Testis (tissue), 3 donors: Measurements from ENCODE around the gene SLC22A17. TPM values are rescaled to one million over a fixed set of nuclear protein-coding genes. Genes with fewer than 3 reads are reported as not detected.
"Not testable (repeated sequence)": the region's sequence is repeated elsewhere in the genome, so short reads cannot be mapped to it uniquely, and the experiment has no call there.

Experiments
- DNase-seq: peaks from one replicate; pipeline ENCODE4 v3.0.0-alpha.2; 2019
- H3K27ac ChIP-seq, 2 donors: fragments of 200-600 bp; sonication (generic); one replicate each; pipeline ENCODE4 v1.5.1; 2019
- H3K27me3 ChIP-seq: fragments of 200-600 bp; sonication (generic); one replicate; pipeline ENCODE4 v1.5.1; 2019
- H3K36me3 ChIP-seq: fragments of 200-600 bp; sonication (generic); one replicate; pipeline ENCODE4 v1.5.1; 2017; ENCODE audit warnings: low read depth; ENCODE audit errors: missing control alignments
- H3K4me1 ChIP-seq: fragments of 200-600 bp; sonication (generic); one replicate; pipeline ENCODE4 v1.5.1; 2019
- H3K4me3 ChIP-seq, 2 donors: fragments of 200-600 bp; sonication (generic); one replicate each; pipeline ENCODE4 v1.5.1; 2017 to 2019
- H3K9me3 ChIP-seq: fragments of 200-600 bp; sonication (generic); one replicate; pipeline ENCODE4 v1.5.1; 2017
- CTCF ChIP-seq, 3 experiments: fragments of 450-650 bp in 2 of 3; fragments of 200-600 bp in 1 of 3; sonication (generic) in 1 of 3; IDR thresholded peaks; one replicate each; pipeline ENCODE4 v1.5.1; 2016 to 2019; ENCODE audit warnings: antibody characterized with exemption in 3 of 3, mild to moderate bottlenecking in 2 of 3, moderate library complexity in 1 of 3
- POLR2A ChIP-seq: fragments of 450-650 bp; IDR thresholded peaks from one replicate; pipeline ENCODE4 v1.6.1; 2017; ENCODE audit warnings: antibody characterized with exemption, mild to moderate bottlenecking, moderate library complexity
- WGBS, 2 donors: methylation state at CpG; one replicate each; pipeline ENCODE4 v1.1.5; 2018; 5-methylcytosine and 5-hydroxymethylcytosine counted together
- intact Hi-C: fragments of 100-400 bp; cut with DNase I; formaldehyde crosslinking; loops from one replicate; pipeline ENCODE4 v1.15.1; 2023; ENCODE audit warnings: low total_unique reads
- polyA plus RNA-seq: library from polyadenylated mRNA; stranded (reverse); fragments of 350-450 nt; fragmentation: Illumina TruSeq; extraction: RNeasy Lipid Tissue Mini Kit (QIAGEN cat#74804); gene quantifications from one replicate; pipeline ENCODE4 v1.2.3, GENCODE V29; 2014; ENCODE audit warnings: low read depth, low replicate concordance; ENCODE audit not compliant: insufficient read depth
- total RNA-seq, 2 donors: library from RNA; depleted of rRNA; stranded (reverse); fragments of >200 nt; gene quantifications; one replicate each; pipeline ENCODE4 v1.2.3, GENCODE V29; 2016

Gene SLC22A17
- total and polyA plus RNA-seq, 3 donors from 2014 or later: 37.3 to 93.8 (median 56.6) TPM

- Histone ChIP-seq H3K27me3 (no peaks in the 10 kb centered on the region), H3K27ac (peak overlapping the region in 1 of 2 donors; percentile 20), H3K4me3 (no peak overlapping the region), H3K36me3 (no peaks in the 10 kb centered on the region), H3K4me1 (peaks cover 34% of the 10 kb centered on the region), H3K9me3 (no peaks in the 10 kb centered on the region)
- intact Hi-C loops: no loop called here
- no peak for TF ChIP-seq POLR2A
- TF ChIP-seq CTCF (IDR thresholded peaks at IDR 0.05): peak; percentile 85 to 94 (median 94)
- WGBS, 2 donors: 26 to 47% methylated on average over 4 of the region's 4 CpGs
- DNase-seq: peak; percentile 87
Measured at GRCh38 chr14:23327947-23328744, 24.5 kb downstream of the SLC22A17 start.

- Histone ChIP-seq H3K27ac (peak overlapping the region in 1 of 2 donors; percentile 99), H3K9me3 (no peaks in the 10 kb centered on the region), H3K4me1 (peaks cover 41% of the 10 kb centered on the region), H3K27me3 (no peaks in the 10 kb centered on the region), H3K36me3 (no peaks in the 10 kb centered on the region), H3K4me3 (no peak overlapping the region)
- WGBS, 2 donors: 66 to 69% methylated on average over 12 to 13 of the region's 13 CpGs
- TF ChIP-seq POLR2A (no peak), CTCF (IDR thresholded peaks at IDR 0.05) (no peak)
- DNase-seq: no peak
- intact Hi-C loops: no loop called here
Measured at GRCh38 chr14:23326491-23327332, 26.0 kb downstream of the SLC22A17 start.

GRCh38 chr14:23325746-23326145, 26.9 kb downstream of the SLC22A17 start:
- H3K27me3 ChIP-seq, DNase-seq, intact Hi-C loops, H3K4me3 ChIP-seq, H3K9me3 ChIP-seq, H3K36me3 ChIP-seq: not testable (repeated sequence)
- WGBS, 2 donors: 46 to 66% methylated on average over 5 of the region's 5 CpGs
- Histone ChIP-seq H3K4me1 (peaks cover 41% of the 10 kb centered on the region), H3K27ac (peak overlapping the region; percentile 99)

GRCh38 chr14:23324993-23325392, 27.7 kb downstream of the SLC22A17 start:
- Histone ChIP-seq H3K4me1 (peaks cover 43% of the 10 kb centered on the region), H3K36me3 (no peaks in the 10 kb centered on the region), H3K27me3 (no peaks in the 10 kb centered on the region), H3K4me3 (no peak overlapping the region), H3K27ac (peak overlapping the region; percentile 99), H3K9me3 (no peaks in the 10 kb centered on the region)
- no peak for DNase-seq
- TF ChIP-seq POLR2A (no peak), CTCF (IDR thresholded peaks at IDR 0.05) (no peak)
- intact Hi-C loops: no loop called here
- WGBS, 2 donors: 51 to 57% methylated on average over 7 of the region's 7 CpGs

- intact Hi-C loops: no loop called here
- Histone ChIP-seq H3K27ac (peak overlapping the region; percentile 99), H3K4me3 (no peak overlapping the region), H3K36me3 (no peaks in the 10 kb centered on the region), H3K9me3 (no peaks in the 10 kb centered on the region), H3K4me1 (peaks cover 43% of the 10 kb centered on the region), H3K27me3 (no peaks in the 10 kb centered on the region)
- 41 to 45% methylated on average over 2 of the region's 2 CpGs for WGBS, 2 donors
- TF ChIP-seq CTCF (IDR thresholded peaks at IDR 0.05) (no peak), POLR2A (no peak)
- DNase-seq: peak; percentile 63
Measured at GRCh38 chr14:23324455-23324846, 28.2 kb downstream of the SLC22A17 start.
